Calu3 (cell line): ENCODE results near the gene SMURF1. TPM values are rescaled to one million over a fixed set of nuclear protein-coding genes. Genes with fewer than 3 reads are reported as not detected.

Experiments
- BruUV-seq: library from RNA; stranded (reverse); fragments of 400-500 nt; replicated peaks from 2 replicates; lab custom pipeline; 2021; lab: Mats Ljungman, UMichigan
- CTCF ChIA-PET: fragments of 300-600 bp; sonication (Branson Sonifier 250); formaldehyde crosslinking; loops from one replicate; lab custom pipeline; 2022; ENCODE audit warnings: antibody characterized with exemption; lab: Charles Lee
- DNase-seq: peaks from one replicate; pipeline ENCODE4 v3.0.0; 2022
- H3K27ac Mint-ChIP-seq: one replicate; pipeline ENCODE4 v1.8.0; 2022; ENCODE audit warnings: mixed read lengths; ENCODE audit not compliant: unreplicated experiment
- H3K27me3 Mint-ChIP-seq: one replicate; pipeline ENCODE4 v1.8.0; 2022; ENCODE audit warnings: mixed read lengths; ENCODE audit not compliant: unreplicated experiment
- H3K36me3 Mint-ChIP-seq: one replicate; pipeline ENCODE4 v1.8.0; 2022; ENCODE audit warnings: mild to moderate bottlenecking, moderate library complexity, mixed read lengths; ENCODE audit not compliant: insufficient read depth, unreplicated experiment
- H3K4me1 Mint-ChIP-seq: one replicate; pipeline ENCODE4 v1.8.0; 2022; ENCODE audit warnings: mild to moderate bottlenecking, low read depth, mixed read lengths; ENCODE audit not compliant: unreplicated experiment
- H3K4me3 Mint-ChIP-seq: one replicate; pipeline ENCODE4 v1.8.0; 2022; ENCODE audit warnings: mild to moderate bottlenecking, low read depth, moderate library complexity, mixed read lengths; ENCODE audit not compliant: unreplicated experiment
- H3K9me3 Mint-ChIP-seq: one replicate; pipeline ENCODE4 v1.8.0; 2022; ENCODE audit warnings: low read depth, mixed read lengths; ENCODE audit not compliant: unreplicated experiment
- intact Hi-C: fragments of 100-400 bp; cut with micrococcal nuclease; formaldehyde crosslinking; loops from one replicate; pipeline ENCODE4 v1.10.0; 2022; ENCODE audit not compliant: unreplicated experiment
- total RNA-seq: library from RNA; stranded (reverse); gene quantifications from 2 replicates; pipeline ENCODE4 v1.2.3, GENCODE V29; 2022
- TF ChIP-seq, protein P1 (sequence below): fragments of 200-600 bp; IDR thresholded peaks from one replicate; pipeline ENCODE4 v1.8.0; 2022; ENCODE audit warnings: antibody characterized with exemption; ENCODE audit not compliant: unreplicated experiment

SMURF1 gene
- total RNA-seq, 1 experiment from 2014 or later = 29.7 TPM

DNA sequence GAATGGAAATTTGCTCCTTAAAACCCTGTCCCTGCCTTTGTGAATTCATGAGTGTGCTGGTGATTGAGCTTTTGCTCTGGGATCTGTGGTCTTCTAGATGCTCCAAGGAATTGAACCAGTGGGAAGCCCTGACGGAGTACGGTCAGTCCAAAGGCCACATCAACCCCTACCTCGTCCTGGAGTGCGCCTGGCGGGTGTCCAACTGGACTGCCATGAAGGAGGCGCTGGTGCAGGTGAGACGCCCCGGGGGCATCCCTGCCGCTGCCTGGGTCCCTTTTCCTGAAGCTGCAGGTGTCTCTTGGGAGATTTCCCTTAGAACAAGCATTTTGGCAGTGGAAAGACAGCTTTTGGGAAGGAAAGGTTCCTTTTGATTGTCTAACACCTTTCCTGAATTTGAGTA, 165.2 kb downstream of the SMURF1 start:
- no TSS peak for BruUV-seq
- TF ChIP-seq, protein P1, sequence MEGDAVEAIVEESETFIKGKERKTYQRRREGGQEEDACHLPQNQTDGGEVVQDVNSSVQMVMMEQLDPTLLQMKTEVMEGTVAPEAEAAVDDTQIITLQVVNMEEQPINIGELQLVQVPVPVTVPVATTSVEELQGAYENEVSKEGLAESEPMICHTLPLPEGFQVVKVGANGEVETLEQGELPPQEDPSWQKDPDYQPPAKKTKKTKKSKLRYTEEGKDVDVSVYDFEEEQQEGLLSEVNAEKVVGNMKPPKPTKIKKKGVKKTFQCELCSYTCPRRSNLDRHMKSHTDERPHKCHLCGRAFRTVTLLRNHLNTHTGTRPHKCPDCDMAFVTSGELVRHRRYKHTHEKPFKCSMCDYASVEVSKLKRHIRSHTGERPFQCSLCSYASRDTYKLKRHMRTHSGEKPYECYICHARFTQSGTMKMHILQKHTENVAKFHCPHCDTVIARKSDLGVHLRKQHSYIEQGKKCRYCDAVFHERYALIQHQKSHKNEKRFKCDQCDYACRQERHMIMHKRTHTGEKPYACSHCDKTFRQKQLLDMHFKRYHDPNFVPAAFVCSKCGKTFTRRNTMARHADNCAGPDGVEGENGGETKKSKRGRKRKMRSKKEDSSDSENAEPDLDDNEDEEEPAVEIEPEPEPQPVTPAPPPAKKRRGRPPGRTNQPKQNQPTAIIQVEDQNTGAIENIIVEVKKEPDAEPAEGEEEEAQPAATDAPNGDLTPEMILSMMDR = no peak
- no peak for DNase-seq
- intact Hi-C loops = no loop called here
- no peaks in the 10 kb centered on the region for H3K9me3 Mint-ChIP-seq
- CTCF ChIA-PET = no interaction called here
- H3K27ac Mint-ChIP-seq = no peak overlapping the region
- H3K4me3 Mint-ChIP-seq = no peak overlapping the region
- H3K27me3 Mint-ChIP-seq = no peaks in the 10 kb centered on the region
- H3K36me3 Mint-ChIP-seq = peaks cover 13% of the 10 kb centered on the region
- no peaks in the 10 kb centered on the region for H3K4me1 Mint-ChIP-seq

Other genes starting within 250 kb of the SMURF1 start
- 3.0 and 3.3 TPM in 2 replicates for gene KPNA7, start 64.0 kb upstream of the SMURF1 start, total RNA-seq
- 0.61 and 0.97 TPM in 2 replicates for gene MYH16, start 128.7 kb upstream of the SMURF1 start, total RNA-seq
- gene ARPC1A, start 181.8 kb upstream of the SMURF1 start, total RNA-seq = 146 TPM in 2 replicates
- gene ARPC1B, start 230.6 kb upstream of the SMURF1 start, total RNA-seq = 107 and 108 TPM in 2 replicates